Loucy (cell line): ENCODE results near the gene BMP6.

Experiments used
- EZH2phosphoT487 ChIP-seq: fragments of 200-600 bp; IDR thresholded peaks from 2 replicates; pipeline ENCODE4 v1.6.1; 2018; ENCODE audit warnings: antibody characterized with exemption, mild to moderate bottlenecking, moderate library complexity, borderline replicate concordance
- TF ChIP-seq, protein P1 (sequence below): fragments of 200-600 bp; sonication (generic); conservative IDR thresholded peaks from 2 replicates; pipeline ENCODE4 v1.5.1; 2014; ENCODE audit warnings: mild to moderate bottlenecking, antibody characterized with exemption, low read length

DNA sequence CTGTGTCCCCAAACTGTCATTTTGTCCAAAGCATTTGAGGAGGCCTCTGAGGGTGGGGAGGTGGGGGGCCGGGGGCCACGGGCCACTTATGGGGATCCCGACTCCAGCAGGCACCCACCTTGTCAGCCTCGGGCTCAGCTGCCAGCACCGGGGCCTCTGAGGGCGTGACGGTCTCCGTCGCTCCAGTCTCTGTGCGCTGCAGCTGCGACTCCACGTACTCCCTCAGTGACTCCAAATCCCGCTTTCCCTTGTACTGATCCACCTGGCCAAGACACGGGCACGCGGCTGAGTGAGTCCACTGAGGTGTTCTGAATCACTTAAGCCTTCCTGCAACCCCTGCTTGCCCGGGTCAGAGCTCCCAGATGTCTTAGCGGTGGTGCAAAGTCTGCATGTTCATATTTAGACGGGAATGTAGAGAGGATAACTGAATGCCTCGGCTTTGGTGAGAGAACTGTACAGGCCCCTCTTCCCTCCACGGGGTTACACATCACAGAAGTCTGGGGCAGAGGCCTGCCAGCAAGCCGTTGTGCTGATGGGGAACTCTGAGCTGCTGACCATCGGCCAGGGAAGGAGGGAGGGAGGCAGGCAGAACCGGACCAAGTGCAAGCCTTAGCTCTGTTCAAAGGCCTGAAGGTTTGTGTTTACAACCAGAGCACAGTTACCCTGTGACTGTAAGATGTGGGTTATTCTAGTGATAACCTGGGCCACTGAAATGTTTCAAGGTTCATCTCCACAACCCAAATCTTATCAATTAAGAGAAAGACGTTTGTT lies 162.9 kb downstream of the BMP6 start:
- TF ChIP-seq, protein P1, sequence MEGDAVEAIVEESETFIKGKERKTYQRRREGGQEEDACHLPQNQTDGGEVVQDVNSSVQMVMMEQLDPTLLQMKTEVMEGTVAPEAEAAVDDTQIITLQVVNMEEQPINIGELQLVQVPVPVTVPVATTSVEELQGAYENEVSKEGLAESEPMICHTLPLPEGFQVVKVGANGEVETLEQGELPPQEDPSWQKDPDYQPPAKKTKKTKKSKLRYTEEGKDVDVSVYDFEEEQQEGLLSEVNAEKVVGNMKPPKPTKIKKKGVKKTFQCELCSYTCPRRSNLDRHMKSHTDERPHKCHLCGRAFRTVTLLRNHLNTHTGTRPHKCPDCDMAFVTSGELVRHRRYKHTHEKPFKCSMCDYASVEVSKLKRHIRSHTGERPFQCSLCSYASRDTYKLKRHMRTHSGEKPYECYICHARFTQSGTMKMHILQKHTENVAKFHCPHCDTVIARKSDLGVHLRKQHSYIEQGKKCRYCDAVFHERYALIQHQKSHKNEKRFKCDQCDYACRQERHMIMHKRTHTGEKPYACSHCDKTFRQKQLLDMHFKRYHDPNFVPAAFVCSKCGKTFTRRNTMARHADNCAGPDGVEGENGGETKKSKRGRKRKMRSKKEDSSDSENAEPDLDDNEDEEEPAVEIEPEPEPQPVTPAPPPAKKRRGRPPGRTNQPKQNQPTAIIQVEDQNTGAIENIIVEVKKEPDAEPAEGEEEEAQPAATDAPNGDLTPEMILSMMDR: no peak
- TF ChIP-seq EZH2phosphoT487: no peak
